GM12874 (cell line): Measurements from ENCODE around the gene NTRK1.

Experiments used
- TF ChIP-seq, protein P1 (sequence below): IDR thresholded peaks from 2 replicates; pipeline ENCODE4 v1.5.1; 2011; ENCODE audit warnings: low read depth, mild to moderate bottlenecking, control low read depth, low read length, moderate library complexity; ENCODE audit not compliant: insufficient read depth

Gene NTRK1

DNA sequence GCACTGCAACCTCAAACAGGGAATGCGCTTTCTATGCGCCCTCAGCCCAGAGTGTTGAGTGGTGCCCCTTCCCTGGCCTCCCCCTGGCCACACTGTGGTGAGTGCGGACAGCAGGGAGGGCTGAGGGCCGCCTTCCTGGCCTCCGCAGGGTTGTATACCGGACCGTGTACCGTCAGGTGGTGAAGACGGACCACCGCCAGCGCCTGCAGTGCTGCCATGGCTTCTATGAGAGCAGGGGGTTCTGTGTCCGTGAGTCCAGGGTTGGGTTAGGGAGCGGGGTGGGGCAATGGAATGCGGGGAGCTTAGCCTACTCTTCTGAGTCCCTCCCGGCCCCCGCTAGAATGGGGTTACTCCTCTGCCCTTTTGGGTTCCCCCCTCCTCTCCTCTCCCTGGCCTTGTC, 44.5 kb downstream of the NTRK1 start:
- TF ChIP-seq, protein P1, sequence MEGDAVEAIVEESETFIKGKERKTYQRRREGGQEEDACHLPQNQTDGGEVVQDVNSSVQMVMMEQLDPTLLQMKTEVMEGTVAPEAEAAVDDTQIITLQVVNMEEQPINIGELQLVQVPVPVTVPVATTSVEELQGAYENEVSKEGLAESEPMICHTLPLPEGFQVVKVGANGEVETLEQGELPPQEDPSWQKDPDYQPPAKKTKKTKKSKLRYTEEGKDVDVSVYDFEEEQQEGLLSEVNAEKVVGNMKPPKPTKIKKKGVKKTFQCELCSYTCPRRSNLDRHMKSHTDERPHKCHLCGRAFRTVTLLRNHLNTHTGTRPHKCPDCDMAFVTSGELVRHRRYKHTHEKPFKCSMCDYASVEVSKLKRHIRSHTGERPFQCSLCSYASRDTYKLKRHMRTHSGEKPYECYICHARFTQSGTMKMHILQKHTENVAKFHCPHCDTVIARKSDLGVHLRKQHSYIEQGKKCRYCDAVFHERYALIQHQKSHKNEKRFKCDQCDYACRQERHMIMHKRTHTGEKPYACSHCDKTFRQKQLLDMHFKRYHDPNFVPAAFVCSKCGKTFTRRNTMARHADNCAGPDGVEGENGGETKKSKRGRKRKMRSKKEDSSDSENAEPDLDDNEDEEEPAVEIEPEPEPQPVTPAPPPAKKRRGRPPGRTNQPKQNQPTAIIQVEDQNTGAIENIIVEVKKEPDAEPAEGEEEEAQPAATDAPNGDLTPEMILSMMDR = no peak

DNA sequence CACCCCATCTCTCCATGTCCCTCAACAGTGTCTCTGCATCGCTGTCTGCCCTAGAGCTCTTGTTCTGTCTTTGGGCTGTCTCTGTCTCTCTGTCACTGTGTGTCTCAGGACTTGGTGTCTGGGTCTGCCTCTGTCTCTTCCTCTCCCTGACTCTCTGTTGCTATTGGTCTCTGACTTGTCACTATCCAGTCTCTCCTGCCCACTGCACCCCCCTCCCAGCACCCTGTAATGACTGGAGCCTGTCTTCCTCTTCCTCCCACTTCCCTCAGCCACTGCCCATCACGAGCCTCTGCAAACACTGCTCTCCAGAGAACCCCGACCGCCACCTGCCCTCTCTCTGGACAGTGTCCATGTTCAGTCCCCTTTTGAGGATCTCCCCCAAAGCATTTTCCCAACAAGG, 45.0 kb downstream of the NTRK1 start:
- TF ChIP-seq, protein P1 = no peak

DNA sequence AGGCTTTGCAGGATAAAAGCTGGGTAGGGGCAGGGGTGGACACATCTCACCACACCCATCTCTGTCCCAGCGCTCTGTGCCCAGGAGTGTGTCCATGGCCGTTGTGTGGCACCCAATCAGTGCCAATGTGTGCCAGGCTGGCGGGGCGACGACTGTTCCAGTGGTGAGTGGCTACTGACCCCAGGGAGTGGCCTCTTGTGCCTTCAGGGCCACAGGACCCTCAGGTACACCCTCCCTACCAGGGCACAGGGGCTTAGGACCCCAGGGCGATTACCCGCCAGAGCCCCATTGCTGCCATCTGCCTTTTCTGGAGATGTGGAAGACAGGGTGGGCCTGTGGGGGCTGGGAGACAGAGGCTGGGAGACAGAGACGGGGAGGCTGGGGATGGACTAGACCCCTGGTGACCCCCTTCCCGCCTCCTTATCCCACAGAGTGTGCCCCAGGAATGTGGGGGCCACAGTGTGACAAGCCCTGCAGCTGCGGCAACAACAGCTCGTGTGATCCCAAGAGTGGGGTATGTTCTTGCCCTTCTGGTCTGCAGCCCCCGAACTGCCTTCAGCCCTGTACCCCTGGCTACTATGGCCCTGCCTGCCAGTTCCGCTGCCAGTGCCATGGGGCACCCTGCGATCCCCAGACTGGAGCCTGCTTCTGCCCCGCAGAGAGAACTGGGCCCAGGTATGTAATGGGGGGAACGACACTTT, 45.7 kb downstream of the NTRK1 start:
- TF ChIP-seq, protein P1 = no peak

DNA sequence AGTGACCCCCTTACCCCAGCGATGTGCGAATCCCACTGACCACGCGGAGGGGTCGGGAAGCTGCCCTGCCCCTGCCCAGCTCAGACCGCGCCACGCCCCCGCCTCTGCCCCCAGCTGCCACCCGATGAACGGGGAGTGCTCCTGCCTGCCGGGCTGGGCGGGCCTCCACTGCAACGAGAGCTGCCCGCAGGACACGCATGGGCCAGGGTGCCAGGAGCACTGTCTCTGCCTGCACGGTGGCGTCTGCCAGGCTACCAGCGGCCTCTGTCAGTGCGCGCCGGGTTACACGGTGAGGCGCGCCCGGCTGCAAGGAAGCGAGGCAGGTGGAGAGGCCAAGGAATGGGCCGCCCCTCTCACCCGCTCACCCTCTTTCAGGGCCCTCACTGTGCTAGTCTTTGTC, 47.9 kb downstream of the NTRK1 start:
- TF ChIP-seq, protein P1 = no peak

DNA sequence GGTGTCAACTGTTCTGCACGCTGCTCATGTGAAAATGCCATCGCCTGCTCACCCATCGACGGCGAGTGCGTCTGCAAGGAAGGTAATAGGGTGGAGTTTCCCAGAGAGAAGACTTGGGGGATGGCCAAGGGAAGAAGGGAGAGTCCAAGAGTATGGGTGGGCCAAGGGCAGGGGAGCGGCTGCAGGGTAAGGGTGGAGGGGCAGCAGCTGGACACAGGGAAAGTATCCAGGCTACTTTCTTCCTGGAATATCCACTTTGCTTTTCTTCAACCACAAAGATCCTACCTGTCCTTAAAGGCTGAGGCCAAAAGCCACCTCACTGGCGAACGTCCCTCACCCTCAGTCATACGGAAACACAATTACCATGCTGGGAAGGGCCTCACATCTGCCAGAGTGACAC, 48.3 kb downstream of the NTRK1 start:
- TF ChIP-seq, protein P1 = no peak

DNA sequence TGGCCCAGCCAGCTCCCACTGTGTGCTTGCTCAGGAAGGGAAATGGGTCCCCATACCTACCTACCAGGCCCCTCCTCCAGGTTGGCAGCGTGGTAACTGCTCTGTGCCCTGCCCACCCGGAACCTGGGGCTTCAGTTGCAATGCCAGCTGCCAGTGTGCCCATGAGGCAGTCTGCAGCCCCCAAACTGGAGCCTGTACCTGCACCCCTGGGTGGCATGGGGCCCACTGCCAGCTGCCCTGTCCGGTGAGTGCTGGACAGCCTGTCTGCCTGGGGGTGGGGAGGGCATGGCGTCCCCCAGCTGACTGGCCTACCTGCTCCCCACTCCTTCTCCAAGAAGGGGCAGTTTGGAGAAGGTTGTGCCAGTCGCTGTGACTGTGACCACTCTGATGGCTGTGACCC, 49.0 kb downstream of the NTRK1 start:
- TF ChIP-seq, protein P1 = no peak

DNA sequence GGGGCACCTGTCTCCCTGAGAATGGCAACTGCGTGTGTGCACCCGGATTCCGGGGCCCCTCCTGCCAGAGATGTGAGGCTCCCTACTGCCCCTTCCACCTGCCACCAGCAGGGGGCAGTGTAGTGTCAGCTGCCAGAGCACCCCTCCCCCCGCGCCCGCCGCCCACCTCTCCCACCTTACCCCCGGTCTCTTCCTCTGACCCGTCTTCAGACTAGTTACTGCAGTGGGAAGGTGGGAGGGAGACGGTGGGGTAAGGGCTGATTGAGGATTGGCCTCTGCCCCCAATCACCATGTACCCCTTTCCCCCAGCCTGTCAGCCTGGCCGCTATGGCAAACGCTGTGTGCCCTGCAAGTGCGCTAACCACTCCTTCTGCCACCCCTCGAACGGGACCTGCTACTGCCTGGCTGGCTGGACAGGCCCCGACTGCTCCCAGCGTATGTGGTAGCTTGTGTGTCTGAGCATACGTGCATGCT, 49.7 kb downstream of the NTRK1 start:
- TF ChIP-seq, protein P1 = peak; percentile 95
